Sigmoid colon (tissue), 4 donors: ENCODE measurements around the gene MAGEB10.

Source experiments
- POLR2A ChIP-seq, 2 donors: fragments of 450-650 bp; IDR thresholded peaks; one replicate each; pipeline ENCODE4 v1.6.1; 2016; ENCODE audit warnings: antibody characterized with exemption in 2 of 2, mild to moderate bottlenecking in 2 of 2, moderate library complexity in 2 of 2
- POLR2AphosphoS5 ChIP-seq, 4 donors: sonication (generic); formaldehyde crosslinking; IDR thresholded peaks; one replicate each; pipeline ENCODE4 v1.6.1; 2017; ENCODE audit warnings: antibody characterized with exemption in 4 of 4
- TF ChIP-seq, protein P1 (sequence below), 4 experiments: fragments of 450-650 bp in 3 of 4; fragments of 200-600 bp in 1 of 4; IDR thresholded peaks; one replicate each; pipeline ENCODE4 v1.5.1; 2016 to 2019; ENCODE audit warnings: antibody characterized with exemption in 4 of 4, mild to moderate bottlenecking in 3 of 4, moderate library complexity in 2 of 4

GRCh38 chrX:27796640-27797257 lies 11.0 kb upstream of the MAGEB10 start:
- TF ChIP-seq, protein P1, sequence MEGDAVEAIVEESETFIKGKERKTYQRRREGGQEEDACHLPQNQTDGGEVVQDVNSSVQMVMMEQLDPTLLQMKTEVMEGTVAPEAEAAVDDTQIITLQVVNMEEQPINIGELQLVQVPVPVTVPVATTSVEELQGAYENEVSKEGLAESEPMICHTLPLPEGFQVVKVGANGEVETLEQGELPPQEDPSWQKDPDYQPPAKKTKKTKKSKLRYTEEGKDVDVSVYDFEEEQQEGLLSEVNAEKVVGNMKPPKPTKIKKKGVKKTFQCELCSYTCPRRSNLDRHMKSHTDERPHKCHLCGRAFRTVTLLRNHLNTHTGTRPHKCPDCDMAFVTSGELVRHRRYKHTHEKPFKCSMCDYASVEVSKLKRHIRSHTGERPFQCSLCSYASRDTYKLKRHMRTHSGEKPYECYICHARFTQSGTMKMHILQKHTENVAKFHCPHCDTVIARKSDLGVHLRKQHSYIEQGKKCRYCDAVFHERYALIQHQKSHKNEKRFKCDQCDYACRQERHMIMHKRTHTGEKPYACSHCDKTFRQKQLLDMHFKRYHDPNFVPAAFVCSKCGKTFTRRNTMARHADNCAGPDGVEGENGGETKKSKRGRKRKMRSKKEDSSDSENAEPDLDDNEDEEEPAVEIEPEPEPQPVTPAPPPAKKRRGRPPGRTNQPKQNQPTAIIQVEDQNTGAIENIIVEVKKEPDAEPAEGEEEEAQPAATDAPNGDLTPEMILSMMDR (IDR thresholded peaks at IDR 0.05), result no peak
- TF ChIP-seq POLR2AphosphoS5 (IDR thresholded peaks at IDR 0.05), result no peak
- no peak for TF ChIP-seq POLR2A (IDR thresholded peaks at IDR 0.05)
